GM19438 (cell line): ENCODE data around the gene NFATC4.
"Not testable (repeated sequence)": the region's sequence is repeated elsewhere in the genome, so short reads cannot be mapped to it uniquely, and the experiment has no call there.

Experiments used
- ATAC-seq: cut with Tn5 transposase; IDR thresholded peaks from one replicate; pipeline ENCODE4 v1.9.1; 2021; ENCODE audit warnings: low read depth; ENCODE audit not compliant: unreplicated experiment

NFATC4 gene

GRCh38 chr14:24385524-24385923 lies 17.5 kb downstream of the NFATC4 start:
- no peak for ATAC-seq

GRCh38 chr14:24387009-24387345 lies 19.0 kb downstream of the NFATC4 start:
- no peak for ATAC-seq

GRCh38 chr14:24387579-24387978 lies 19.6 kb downstream of the NFATC4 start:
- not testable (repeated sequence) for ATAC-seq

- no peak for ATAC-seq
Measured at GRCh38 chr14:24388474-24389179, 20.6 kb downstream of the NFATC4 start.

- ATAC-seq, result no peak
Measured at GRCh38 chr14:24389226-24389848, 21.4 kb downstream of the NFATC4 start.

GRCh38 chr14:24390701-24391468 lies 22.9 kb downstream of the NFATC4 start:
- no peak for ATAC-seq

- no peak for ATAC-seq
Measured at GRCh38 chr14:24392325-24393091, 24.5 kb downstream of the NFATC4 start.

GRCh38 chr14:24394275-24394674 lies 26.3 kb downstream of the NFATC4 start:
- no peak for ATAC-seq

GRCh38 chr14:24395609-24396582 lies 27.9 kb downstream of the NFATC4 start:
- ATAC-seq, result no peak

- ATAC-seq, result no peak
Measured at GRCh38 chr14:24397639-24398292, 29.8 kb downstream of the NFATC4 start.

GRCh38 chr14:24398293-24398652 lies 30.3 kb downstream of the NFATC4 start:
- no peak for ATAC-seq

GRCh38 chr14:24398653-24399446 lies 30.9 kb downstream of the NFATC4 start, which contains the start of gene NYNRIN:
Gene NYNRIN, plus strand, starts transcription at chr14:24399003. Its CDS starts 244 bp downstream, at chr14:24399247.
- no peak for ATAC-seq

- ATAC-seq, result no peak
Measured at GRCh38 chr14:24399447-24399822, 31.5 kb downstream of the NFATC4 start.

- no peak for ATAC-seq
Measured at GRCh38 chr14:24399999-24400718, 32.2 kb downstream of the NFATC4 start.

GRCh38 chr14:24401810-24402702 lies 34.1 kb downstream of the NFATC4 start:
- ATAC-seq, result no peak

GRCh38 chr14:24403294-24403998 lies 35.5 kb downstream of the NFATC4 start:
- ATAC-seq, result no peak
